HTERT RPE-1 (cell line): ENCODE results near the gene KRTAP9-7.
"Not testable (repeated sequence)": the region's sequence is repeated elsewhere in the genome, so short reads cannot be mapped to it uniquely, and the experiment has no call there.

Source experiments
- in situ Hi-C: fragments of 300-500 bp; cut with MboI; formaldehyde crosslinking; loops from 4 replicates; pipeline ENCODE4 v1.14.3; 2020; ENCODE audit warnings: low sequenced_read_pairs

The KRTAP9-7 gene

DNA sequence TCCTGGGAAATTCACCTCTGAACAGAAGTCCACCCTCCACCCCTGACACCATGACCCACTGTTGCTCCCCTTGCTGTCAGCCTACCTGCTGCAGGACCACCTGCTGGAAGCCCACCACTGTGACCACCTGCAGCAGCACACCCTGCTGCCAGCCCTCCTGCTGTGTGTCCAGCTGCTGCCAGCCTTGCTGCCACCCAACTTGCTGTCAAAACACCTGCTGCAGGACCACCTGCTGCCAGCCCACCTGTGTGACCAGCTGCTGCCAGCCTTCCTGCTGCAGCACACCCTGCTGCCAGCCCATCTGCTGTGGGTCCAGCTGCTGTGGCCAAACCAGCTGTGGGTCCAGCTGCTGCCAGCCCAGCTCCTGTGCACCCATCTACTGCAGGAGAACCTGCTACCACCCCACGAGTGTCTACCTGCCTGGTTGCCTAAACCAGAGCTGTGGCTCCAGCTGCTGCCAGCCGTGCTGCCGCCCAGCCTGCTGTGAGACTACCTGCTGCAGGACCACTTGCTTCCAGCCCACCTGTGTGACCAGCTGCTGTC lies at the start of gene KRTAP9-7:
TSS of gene KRTAP9-7 (plus strand) at position 51 of the 543 bp plus-strand sequence. CDS start at position 51, 0 bp downstream.
- in situ Hi-C loops, result not testable (repeated sequence)

DNA sequence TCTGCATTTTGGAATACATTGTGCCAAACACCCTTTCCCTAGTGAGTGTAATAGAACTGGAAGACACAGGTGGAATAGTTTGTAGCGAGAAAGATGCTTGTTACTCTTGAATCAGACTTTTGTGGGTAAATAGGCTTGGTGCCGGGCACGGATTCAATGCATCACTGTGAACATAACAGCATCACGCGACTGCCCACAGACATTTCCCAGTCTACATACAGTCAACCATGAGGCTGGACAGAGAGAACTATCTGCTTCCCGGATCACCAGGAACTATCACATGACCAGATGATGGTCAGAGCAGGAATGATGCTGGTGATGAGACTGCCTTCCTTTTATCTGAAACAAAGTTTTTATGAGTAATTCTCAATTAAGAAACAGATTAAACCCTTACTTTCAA lies 49.4 kb upstream of the KRTAP9-7 start:
- in situ Hi-C loops, result no loop called here

- in situ Hi-C loops, result not testable (repeated sequence)
Measured at GRCh38 chr17:41226598-41227095, 48.9 kb upstream of the KRTAP9-7 start, which contains the start of gene KRTAP9-2. Gene KRTAP9-2, plus strand, starts transcription at chr17:41226648. Its CDS starts 7 bp downstream, at chr17:41226655.

DNA sequence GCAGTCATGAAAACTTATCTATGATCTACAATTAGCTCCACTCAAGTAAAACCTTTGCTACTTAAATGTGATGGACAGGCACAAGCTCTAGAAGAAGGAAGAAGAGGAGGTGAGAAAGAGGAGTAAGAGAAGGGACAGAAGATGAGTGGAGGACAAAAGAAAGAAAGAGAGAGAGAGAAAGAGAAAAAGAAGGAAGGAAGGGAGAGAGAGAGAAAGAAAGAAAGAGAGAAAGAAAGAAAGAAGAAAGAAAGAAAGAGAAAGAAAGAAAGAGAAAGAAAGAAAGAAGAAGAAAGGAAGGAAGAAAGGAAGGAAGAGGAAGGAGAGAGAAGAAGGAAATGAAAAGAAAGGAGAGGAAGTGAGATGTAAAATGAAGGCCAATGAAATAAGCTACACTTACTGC lies 45.4 kb upstream of the KRTAP9-7 start:
- in situ Hi-C loops, result no loop called here

DNA sequence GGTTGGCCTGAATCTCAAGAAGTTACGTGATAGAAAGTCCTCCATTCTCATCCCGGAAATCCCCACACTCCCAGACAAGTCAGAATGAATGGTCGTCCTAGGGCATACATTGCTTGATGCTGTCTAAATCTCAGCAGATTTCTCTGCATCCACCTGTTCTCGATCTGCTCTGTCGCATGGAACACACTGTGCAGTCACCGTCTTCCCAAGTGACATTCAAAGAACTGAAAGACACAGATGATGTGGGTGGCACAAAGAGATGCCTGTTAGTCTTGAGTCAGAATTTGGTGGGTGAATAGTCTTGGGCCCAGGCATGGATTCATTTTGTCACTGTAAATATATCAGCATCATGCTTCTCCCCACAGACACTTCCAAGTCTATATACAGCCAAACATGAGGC lies 43.8 kb upstream of the KRTAP9-7 start:
- in situ Hi-C loops, result no loop called here

- in situ Hi-C loops, result not testable (repeated sequence)
Measured at GRCh38 chr17:41232399-41233105, 42.9 kb upstream of the KRTAP9-7 start, which contains the start of gene KRTAP9-3. Gene KRTAP9-3, plus strand, starts transcription at chr17:41232449. Its CDS starts 53 bp downstream, at chr17:41232502.

DNA sequence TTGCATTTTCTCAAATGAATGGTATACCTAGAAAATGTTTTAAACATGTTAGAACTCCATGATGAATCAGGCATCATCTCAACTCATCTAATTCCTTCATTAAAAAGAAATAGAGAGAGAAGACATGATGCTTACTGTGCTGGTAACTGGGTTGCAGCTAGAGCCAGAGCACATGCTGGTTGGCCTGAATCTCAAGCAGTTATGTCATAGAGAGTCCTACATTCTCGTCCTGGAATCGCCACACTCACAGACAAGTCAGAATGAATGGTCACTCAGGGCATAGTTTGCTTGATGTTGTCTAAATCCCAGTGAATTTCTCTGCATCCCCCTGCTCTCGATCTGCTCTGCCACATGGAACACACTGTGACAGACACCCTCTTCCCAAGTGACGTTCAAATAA lies 38.4 kb upstream of the KRTAP9-7 start:
- in situ Hi-C loops, result not testable (repeated sequence)

DNA sequence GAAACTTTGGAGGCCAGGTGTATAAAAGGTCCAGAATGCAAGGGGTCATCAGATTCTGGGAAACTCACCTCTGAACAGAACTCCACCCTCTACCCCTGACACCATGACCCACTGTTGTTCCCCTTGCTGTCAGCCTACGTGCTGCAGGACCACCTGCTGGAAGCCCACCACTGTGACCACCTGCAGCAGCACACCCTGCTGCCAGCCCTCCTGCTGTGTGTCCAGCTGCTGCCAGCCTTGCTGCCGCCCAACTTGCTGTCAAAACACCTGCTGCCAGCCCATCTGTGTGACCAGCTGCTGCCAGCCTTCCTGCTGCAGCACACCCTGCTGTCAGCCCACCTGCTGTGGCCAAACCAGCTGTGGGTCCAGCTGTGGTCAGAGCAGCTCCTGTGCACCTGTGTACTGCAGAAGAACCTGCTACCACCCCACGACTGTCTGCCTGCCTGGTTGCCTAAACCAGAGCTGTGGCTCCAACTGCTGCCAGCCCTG lies 37.5 kb upstream of the KRTAP9-7 start, which contains the start of gene KRTAP9-8:
TSS of gene KRTAP9-8 (plus strand) at position 51 of the 489 bp plus-strand sequence. CDS start at position 104, 53 bp downstream.
- in situ Hi-C loops, result not testable (repeated sequence)

- in situ Hi-C loops, result not testable (repeated sequence)
Measured at GRCh38 chr17:41246995-41247787, 28.3 kb upstream of the KRTAP9-7 start.

DNA sequence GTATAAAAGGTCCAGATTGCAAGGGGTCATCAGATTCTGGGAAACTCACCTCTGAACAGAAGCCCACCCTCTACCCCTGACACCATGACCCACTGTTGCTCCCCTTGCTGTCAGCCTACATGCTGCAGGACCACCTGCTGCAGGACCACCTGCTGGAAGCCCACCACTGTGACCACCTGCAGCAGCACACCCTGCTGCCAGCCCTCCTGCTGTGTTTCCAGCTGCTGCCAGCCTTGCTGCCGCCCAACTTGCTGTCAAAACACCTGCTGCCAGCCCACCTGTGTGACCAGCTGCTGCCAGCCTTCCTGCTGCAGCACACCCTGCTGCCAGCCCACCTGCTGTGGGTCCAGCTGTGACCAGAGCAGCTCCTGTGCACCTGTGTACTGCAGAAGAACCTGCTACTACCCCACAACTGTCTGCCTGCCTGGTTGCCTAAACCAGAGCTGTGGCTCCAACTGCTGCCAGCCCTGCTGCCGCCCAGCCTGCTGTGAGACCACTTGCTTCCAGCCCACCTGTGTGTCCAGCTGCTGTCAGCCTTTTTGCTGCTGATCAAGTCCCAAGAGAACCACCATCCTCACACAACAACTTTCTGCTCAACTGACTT lies 25.8 kb upstream of the KRTAP9-7 start, which contains the start of gene KRTAP9-4:
TSS of gene KRTAP9-4 (plus strand) at position 51 of the 604 bp plus-strand sequence. CDS start at position 85, 34 bp downstream.
- in situ Hi-C loops, result not testable (repeated sequence)

DNA sequence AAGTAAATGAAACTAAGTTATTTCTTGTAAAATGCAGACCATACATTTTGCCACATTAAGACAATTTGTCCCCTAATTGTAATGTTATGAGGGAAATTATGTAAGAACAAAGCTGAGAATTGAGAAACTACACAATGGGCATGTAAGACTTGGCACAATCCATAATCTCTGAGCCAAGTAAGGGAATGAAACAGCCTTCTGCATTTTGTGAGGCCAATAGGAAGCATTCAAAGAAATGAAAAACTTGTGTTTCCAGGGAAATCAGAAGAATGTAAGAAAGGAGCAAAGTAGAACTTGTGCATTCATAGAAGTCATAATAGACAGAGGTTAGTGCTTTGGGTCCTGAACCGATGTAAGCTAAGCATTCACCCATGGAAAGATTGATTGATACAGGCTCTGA lies 24.2 kb upstream of the KRTAP9-7 start:
- in situ Hi-C loops, result no loop called here

DNA sequence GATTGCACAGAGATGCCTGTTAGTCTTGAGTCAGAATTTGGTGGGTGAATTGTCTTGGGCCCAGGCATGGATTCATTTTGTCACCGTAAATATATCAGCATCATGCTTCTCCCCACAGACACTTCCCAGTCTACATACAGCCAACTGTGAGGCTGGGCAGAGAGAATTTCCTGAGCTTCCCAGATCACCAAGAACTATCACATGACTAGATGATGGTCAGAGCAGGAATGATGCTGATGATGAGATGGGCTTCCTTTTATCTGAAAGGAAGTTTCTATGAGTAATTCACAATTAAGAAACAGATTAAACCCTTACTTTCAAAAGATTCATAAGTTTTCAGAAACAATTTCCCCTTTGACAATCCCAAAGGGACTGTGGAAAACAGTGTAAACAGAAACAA lies 20.6 kb upstream of the KRTAP9-7 start:
- in situ Hi-C loops, result no loop called here

DNA sequence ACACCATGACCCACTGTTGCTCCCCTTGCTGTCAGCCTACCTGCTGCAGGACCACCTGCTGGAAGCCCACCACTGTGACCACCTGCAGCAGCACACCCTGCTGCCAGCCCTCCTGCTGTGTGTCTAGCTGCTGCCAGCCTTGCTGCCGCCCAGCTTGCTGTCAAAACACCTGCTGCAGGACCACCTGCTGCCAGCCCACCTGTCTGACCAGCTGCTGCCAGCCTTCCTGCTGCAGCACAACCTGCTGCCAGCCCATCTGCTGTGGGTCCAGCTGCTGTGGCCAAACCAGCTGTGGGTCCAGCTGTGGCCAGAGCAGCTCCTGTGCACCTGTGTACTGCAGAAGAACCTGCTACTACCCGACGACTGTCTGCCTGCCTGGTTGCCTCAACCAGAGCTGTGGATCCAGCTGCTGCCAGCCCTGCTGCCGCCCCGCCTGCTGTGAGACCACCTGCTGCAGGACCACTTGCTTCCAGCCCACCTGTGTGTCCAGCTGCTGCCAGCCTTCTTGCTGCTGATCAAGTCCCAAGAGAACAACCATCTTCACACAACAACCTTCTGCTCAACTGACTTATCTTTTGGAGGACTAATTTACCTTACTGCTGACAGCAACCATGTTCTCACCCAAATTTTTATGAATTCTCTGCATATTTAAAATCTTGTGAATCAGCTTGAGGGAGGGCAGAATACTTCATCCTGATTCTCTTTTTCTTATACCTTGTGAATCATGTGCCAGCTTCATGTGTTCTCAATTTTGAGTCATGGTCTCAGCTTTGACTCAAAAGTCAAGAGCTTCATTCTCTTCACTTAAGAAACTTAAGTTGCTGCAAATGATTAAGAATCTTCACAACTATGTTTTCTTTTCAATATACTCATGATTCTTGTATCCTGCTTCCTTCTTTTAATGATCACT lies 19.9 kb upstream of the KRTAP9-7 start, which contains the start of gene KRTAP9-9:
TSS of gene KRTAP9-9 (plus strand) at position 4 of the 910 bp plus-strand sequence.
- in situ Hi-C loops, result not testable (repeated sequence)

GRCh38 chr17:41256291-41256685 lies 19.2 kb upstream of the KRTAP9-7 start:
- in situ Hi-C loops, result no loop called here

GRCh38 chr17:41258406-41258805 lies 17.1 kb upstream of the KRTAP9-7 start:
- in situ Hi-C loops, result no loop called here

- in situ Hi-C loops, result no loop called here
Measured at GRCh38 chr17:41263212-41263611, 12.3 kb upstream of the KRTAP9-7 start.

DNA sequence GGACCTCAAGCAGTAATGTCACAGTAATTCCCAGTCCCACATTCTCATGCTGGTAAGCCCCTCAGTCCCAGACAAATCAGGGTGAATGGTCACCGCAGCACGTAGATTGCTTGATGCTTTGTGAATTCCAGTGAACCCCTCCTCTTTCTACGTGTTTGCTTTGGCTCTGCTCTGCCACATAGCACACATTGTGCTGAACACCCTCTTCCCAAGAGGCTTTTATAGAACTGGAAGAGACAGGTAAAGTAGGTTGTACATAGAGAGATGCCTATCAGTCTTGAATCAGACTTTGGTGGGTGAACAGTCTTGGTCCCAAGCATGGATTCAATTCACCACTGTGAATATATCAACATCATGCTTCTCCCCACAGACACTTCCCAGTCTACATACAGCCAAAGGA lies 10.9 kb upstream of the KRTAP9-7 start:
- in situ Hi-C loops, result no loop called here

DNA sequence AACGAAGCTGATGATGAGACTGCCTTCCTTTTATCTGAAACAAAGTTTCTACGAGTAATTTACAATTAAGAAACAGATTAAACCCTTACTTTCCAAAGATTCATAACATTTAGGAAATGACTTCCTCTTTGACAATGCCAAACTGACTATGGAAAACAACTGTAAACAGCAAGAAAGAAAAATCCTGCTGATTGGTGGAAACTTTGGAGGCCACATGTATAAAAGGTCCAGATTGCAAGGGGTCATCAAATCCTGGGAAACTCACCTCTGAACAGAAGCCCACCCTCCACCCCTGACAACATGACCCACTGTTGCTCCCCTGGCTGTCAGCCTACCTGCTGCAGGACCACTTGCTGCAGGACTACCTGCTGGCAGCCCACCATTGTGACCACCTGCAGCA lies 10.4 kb upstream of the KRTAP9-7 start, which contains the start of gene KRTAP9-6:
TSS of gene KRTAP9-6 (plus strand) at position 301 of the 400 bp plus-strand sequence. CDS start at position 301, 0 bp downstream.
- in situ Hi-C loops, result no loop called here

GRCh38 chr17:41267711-41268110 lies 7.8 kb upstream of the KRTAP9-7 start:
- in situ Hi-C loops, result no loop called here
